ENCODE measurements around the gene LTF.

The LTF gene

GRCh38 chr3:46399557-46399956 lies 65.1 kb downstream of the LTF start:
- peaks cover 0 to 1% (median 0%) of the 10 kb centered on the region in 4 donors for H3K4me1 ChIP-seq
- H3K27me3 ChIP-seq, result no peaks in the 10 kb centered on the region
- intact Hi-C loops (cut with DNase I; ENCODE audit: low total_unique reads), result no loop called here
- DNase-seq, result no peak
- H3K4me3 ChIP-seq, result no peak overlapping the region
- TF ChIP-seq CTCF (IDR thresholded peaks at IDR 0.05), result no peak
- no peak overlapping the region for H3K27ac ChIP-seq
- no peaks in the 10 kb centered on the region for H3K9me3 ChIP-seq
- H3K36me3 ChIP-seq, result no peaks in the 10 kb centered on the region

GRCh38 chr3:46399098-46399497 lies 65.6 kb downstream of the LTF start:
- Histone ChIP-seq H3K4me3 (no peak overlapping the region), H3K9me3 (no peaks in the 10 kb centered on the region), H3K27ac (no peak overlapping the region), H3K36me3 (no peaks in the 10 kb centered on the region), H3K4me1 (no peaks in the 10 kb centered on the region), H3K27me3 (no peaks in the 10 kb centered on the region)
- no peak for TF ChIP-seq CTCF (IDR thresholded peaks at IDR 0.05)
- DNase-seq, result no peak
- intact Hi-C loops (cut with DNase I; ENCODE audit: low total_unique reads), result no loop called here

- Histone ChIP-seq H3K27me3 (no peaks in the 10 kb centered on the region), H3K4me1 (no peaks in the 10 kb centered on the region), H3K4me3 (no peak overlapping the region), H3K27ac (no peak overlapping the region), H3K9me3 (no peaks in the 10 kb centered on the region), H3K36me3 (no peaks in the 10 kb centered on the region)
- intact Hi-C loops (cut with DNase I; ENCODE audit: low total_unique reads), result no loop called here
- TF ChIP-seq CTCF (IDR thresholded peaks at IDR 0.05), result no peak
- DNase-seq, result no peak
Observed at GRCh38 chr3:46398186-46398955, 66.3 kb downstream of the LTF start.

DNA sequence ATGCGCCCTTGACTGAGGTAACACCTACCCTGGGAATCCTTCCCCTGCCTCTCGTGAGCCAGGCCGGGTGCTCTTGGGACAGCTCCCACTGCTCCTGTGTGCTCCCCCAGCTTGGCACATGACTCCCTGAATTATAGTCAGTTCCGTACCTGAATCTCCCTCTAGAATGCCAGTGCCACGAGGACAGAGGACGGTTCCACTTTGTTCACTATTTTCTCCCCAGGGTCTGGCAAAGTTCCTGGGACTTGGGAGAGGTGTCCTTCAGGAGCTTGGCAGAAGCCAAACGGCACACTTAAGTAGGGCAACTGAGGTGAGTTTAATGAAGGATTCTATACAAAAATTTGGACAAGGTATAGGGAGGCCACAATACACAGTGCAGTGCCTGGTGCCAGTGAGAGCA lies 67.6 kb downstream of the LTF start:
- Histone ChIP-seq H3K4me3 (no peak overlapping the region), H3K36me3 (no peaks in the 10 kb centered on the region), H3K27ac (no peak overlapping the region), H3K4me1 (no peaks in the 10 kb centered on the region), H3K27me3 (no peaks in the 10 kb centered on the region), H3K9me3 (no peaks in the 10 kb centered on the region)
- DNase-seq, result no peak
- no peak for TF ChIP-seq CTCF (IDR thresholded peaks at IDR 0.05)
- intact Hi-C loops (cut with DNase I; ENCODE audit: low total_unique reads), result no loop called here

GRCh38 chr3:46395766-46396530 lies 68.8 kb downstream of the LTF start:
- H3K9me3 ChIP-seq, result no peaks in the 10 kb centered on the region
- no peak overlapping the region for H3K27ac ChIP-seq
- H3K4me1 ChIP-seq, result no peaks in the 10 kb centered on the region
- intact Hi-C loops (cut with DNase I; ENCODE audit: low total_unique reads), result no loop called here
- H3K27me3 ChIP-seq, result no peaks in the 10 kb centered on the region
- H3K4me3 ChIP-seq, result no peak overlapping the region
- TF ChIP-seq CTCF (IDR thresholded peaks at IDR 0.05), result no peak
- no peaks in the 10 kb centered on the region for H3K36me3 ChIP-seq
- no peak for DNase-seq
